IMR-90 (cell line): ENCODE data around the gene CTAG2. TPM values are rescaled to one million over a fixed set of nuclear protein-coding genes. Genes with fewer than 3 reads are reported as not detected.

ENCODE experiments used
- ATAC-seq: fragments of 200-7000 bp; cut with Tn5 transposase; 2 replicates; pipeline ENCODE4 v1.9.1; 2020; ENCODE audit warnings: low read depth, mild to moderate bottlenecking, moderate library complexity
- BruUV-seq: library from RNA; stranded (reverse); fragments of 400-500 nt; replicated peaks from 2 replicates; lab custom pipeline; 2021; lab: Mats Ljungman, UMichigan
- CTCF ChIA-PET: fragments of 300-600 bp; formaldehyde crosslinking; extraction: SDS; loops from one replicate; lab custom pipeline; 2021; ENCODE audit warnings: antibody characterized with exemption; lab: Yijun Ruan, JAX
- POLR2A ChIA-PET: fragments of 300-600 bp; sonication (Branson Sonifier 250); formaldehyde crosslinking; loops from one replicate; lab custom pipeline; 2022; ENCODE audit warnings: antibody characterized with exemption; ENCODE audit not compliant: unreplicated experiment; lab: Charles Lee
- DNase-seq: peaks from one replicate; pipeline ENCODE4 v3.0.0; 2013
- H2AFZ ChIP-seq: replicated peaks from 2 replicates; pipeline ENCODE3; 2013; ENCODE audit warnings: low read length, mild to moderate bottlenecking; ENCODE audit not compliant: poor library complexity
- H2AK5ac ChIP-seq: 2 replicates; pipeline ENCODE4 v1.6.1; 2013; ENCODE audit warnings: low read depth, low read length, inconsistent platforms
- H2AK9ac ChIP-seq: replicated peaks from 2 replicates; pipeline ENCODE3; 2013; ENCODE audit warnings: mild to moderate bottlenecking, low read depth, low read length, moderate library complexity; ENCODE audit not compliant: poor library complexity
- H2BK120ac ChIP-seq: 2 replicates; pipeline ENCODE4 v1.6.1; 2013; ENCODE audit warnings: low read depth, low read length, inconsistent platforms
- H2BK15ac ChIP-seq: 3 replicates; pipeline ENCODE4 v1.6.1; 2013; ENCODE audit warnings: low read depth, low read length, inconsistent platforms
- H2BK20ac ChIP-seq: 2 replicates; pipeline ENCODE4 v1.6.1; 2013; ENCODE audit warnings: low read depth, mild to moderate bottlenecking, inconsistent platforms, low read length, moderate library complexity
- H2BK5ac ChIP-seq: 2 replicates; pipeline ENCODE4 v1.6.1; 2013; ENCODE audit warnings: mild to moderate bottlenecking, low read depth, low read length, inconsistent platforms; ENCODE audit not compliant: poor library complexity, severe bottlenecking
- H3K14ac ChIP-seq: replicated peaks from 2 replicates; pipeline ENCODE4 v1.6.1; 2013; ENCODE audit warnings: low read depth, low read length, inconsistent platforms
- H3K18ac ChIP-seq: 2 replicates; pipeline ENCODE4 v1.6.1; 2013; ENCODE audit warnings: low read depth, low read length, control low read depth
- H3K23ac ChIP-seq: 2 replicates; pipeline ENCODE4 v1.6.1; 2013; ENCODE audit warnings: low read depth, low read length, inconsistent platforms
- H3K27ac ChIP-seq: 2 replicates; pipeline ENCODE4 v1.5.1; 2013; ENCODE audit warnings: mild to moderate bottlenecking, control low read depth, low read length; ENCODE audit not compliant: insufficient read depth
- H3K27me3 ChIP-seq: 2 replicates; pipeline ENCODE4 v1.6.1; 2013; ENCODE audit warnings: low read length; ENCODE audit not compliant: control insufficient read depth, insufficient read depth
- H3K36me3 ChIP-seq: 2 replicates; pipeline ENCODE4 v1.6.1; 2013; ENCODE audit warnings: low read length, mixed read lengths; ENCODE audit not compliant: control insufficient read depth, insufficient read depth
- H3K4ac ChIP-seq: 2 replicates; pipeline ENCODE4 v1.6.1; 2013; ENCODE audit warnings: low read depth, low read length, inconsistent platforms
- H3K4me1 ChIP-seq: 2 replicates; pipeline ENCODE4 v1.6.1; 2013; ENCODE audit warnings: low read length, mixed read lengths; ENCODE audit not compliant: control insufficient read depth, insufficient read depth
- H3K4me2 ChIP-seq: 2 replicates; pipeline ENCODE4 v1.6.1; 2013; ENCODE audit warnings: low read depth, mild to moderate bottlenecking, control low read depth, low read length, moderate library complexity
- H3K4me3 ChIP-seq: 2 replicates; pipeline ENCODE4 v1.5.1; 2013; ENCODE audit warnings: low read depth, mild to moderate bottlenecking, control low read depth, low read length, moderate library complexity; ENCODE audit not compliant: insufficient read depth
- H3K56ac ChIP-seq: 2 replicates; pipeline ENCODE4 v1.6.1; 2013; ENCODE audit warnings: low read length, inconsistent platforms; ENCODE audit not compliant: insufficient read depth; ENCODE audit errors: extremely low read depth
- H3K79me1 ChIP-seq, 2 experiments: 2 replicates each; pipeline ENCODE4 v1.6.1; 2013; ENCODE audit warnings: low read length in 2 of 2, inconsistent platforms in 1 of 2, low read depth in 1 of 2
- H3K9ac ChIP-seq: 2 replicates; pipeline ENCODE4 v1.6.1; 2013; ENCODE audit warnings: low read depth, low read length, control low read depth
- H3K9me1 ChIP-seq: 2 replicates; pipeline ENCODE4 v1.6.1; 2013; ENCODE audit warnings: low read length, inconsistent platforms; ENCODE audit not compliant: insufficient read depth
- H3K9me3 ChIP-seq: 2 replicates; pipeline ENCODE4 v1.6.1; 2013; ENCODE audit warnings: low read length; ENCODE audit not compliant: control insufficient read depth, insufficient read depth
- H4K20me1 ChIP-seq: 2 replicates; pipeline ENCODE4 v1.6.1; 2013; ENCODE audit warnings: low read length, inconsistent platforms; ENCODE audit not compliant: insufficient read depth
- H4K5ac ChIP-seq: 2 replicates; pipeline ENCODE4 v1.6.1; 2013; ENCODE audit warnings: mild to moderate bottlenecking, low read depth, low read length, control low read depth
- H4K8ac ChIP-seq, 2 experiments: 2 replicates each; pipeline ENCODE4 v1.6.1; 2013; ENCODE audit warnings: low read depth in 2 of 2, low read length in 2 of 2, control low read depth in 1 of 2, inconsistent platforms in 1 of 2
- H4K91ac ChIP-seq: 2 replicates; pipeline ENCODE4 v1.6.1; 2013; ENCODE audit warnings: low read depth, low read length, inconsistent platforms; ENCODE audit not compliant: insufficient read depth
- CEBPB ChIP-seq: IDR thresholded peaks from 2 replicates; pipeline ENCODE4 v1.6.1; 2012; ENCODE audit warnings: low read depth, low read length, improper control_type of control experiment
- CHD1 ChIP-seq: IDR thresholded peaks from 2 replicates; pipeline ENCODE4 v1.6.1; 2012; ENCODE audit warnings: low read depth, low read length, improper control_type of control experiment
- CTCF ChIP-seq: conservative IDR thresholded peaks from 2 replicates; pipeline ENCODE4 v1.5.1; 2012; ENCODE audit warnings: mild to moderate bottlenecking, low read depth, low read length, improper control_type of control experiment
- ELK1 ChIP-seq: fragments of 150-350 bp; IDR thresholded peaks from 2 replicates; pipeline ENCODE4 v1.6.1; 2016; ENCODE audit warnings: low read depth, mild to moderate bottlenecking, low read length, moderate library complexity, borderline replicate concordance
- FOS ChIP-seq: fragments of 150-350 bp; IDR thresholded peaks from 2 replicates; pipeline ENCODE4 v1.6.1; 2016; ENCODE audit warnings: low read depth, low read length
- MAFK ChIP-seq: IDR thresholded peaks from 2 replicates; pipeline ENCODE4 v1.6.1; 2012; ENCODE audit warnings: low read depth, low read length, improper control_type of control experiment
- MXI1 ChIP-seq: IDR thresholded peaks from 2 replicates; pipeline ENCODE4 v1.6.1; 2012; ENCODE audit warnings: low read depth, mild to moderate bottlenecking, low read length, moderate library complexity, borderline replicate concordance
- NFE2L2 ChIP-seq: fragments of 150-350 bp; IDR thresholded peaks from 2 replicates; pipeline ENCODE4 v1.6.1; 2016; ENCODE audit warnings: low read depth, mild to moderate bottlenecking, low read length
- POLR2A ChIP-seq: IDR thresholded peaks from 2 replicates; pipeline ENCODE4 v1.6.1; 2012; ENCODE audit warnings: mild to moderate bottlenecking, low read depth, low read length
- RCOR1 ChIP-seq: IDR thresholded peaks from 2 replicates; pipeline ENCODE4 v1.6.1; 2012; ENCODE audit warnings: mild to moderate bottlenecking, low read length, improper control_type of control experiment; ENCODE audit not compliant: insufficient replicate concordance
- SMC3 ChIP-seq: fragments of 150-350 bp; IDR thresholded peaks from 2 replicates; pipeline ENCODE4 v1.6.1; 2016; ENCODE audit warnings: low read depth, mild to moderate bottlenecking, antibody characterized with exemption, low read length, moderate library complexity
- WGBS, 2 experiments: methylation state at CpG; one replicate each; pipeline versions ENCODE4 v1.1.5 to v1.1.7; 2013; ENCODE audit warnings: missing lambda C conversion rate in 2 of 2; ENCODE audit not compliant: insufficient read length in 1 of 2; ENCODE audit errors: extremely low coverage in 2 of 2; 5-methylcytosine and 5-hydroxymethylcytosine counted together
- dilution Hi-C: fragments of 300-500 bp; cut with HindIII; formaldehyde crosslinking; loops from one replicate; pipeline ENCODE4 v1.14.3; 2018; ENCODE audit warnings: low sequenced_read_pairs; ENCODE audit not compliant: unreplicated experiment
- in situ Hi-C: fragments of 300-500 bp; cut with MboI; formaldehyde crosslinking; loops from 3 replicates; pipeline ENCODE4 v1.14.3; 2019; ENCODE audit warnings: low sequenced_read_pairs, inconsistent platforms, mixed read lengths
- intact Hi-C: fragments of 100-400 bp; cut with micrococcal nuclease; formaldehyde crosslinking; loops from 2 replicates; pipeline ENCODE4 v1.10.0; 2022
- polyA plus RNA-seq, 3 experiments: library from polyadenylated mRNA; depleted of rRNA; stranded (reverse); fragments of >200 nt; gene quantifications; 2 replicates each; pipeline ENCODE4 v1.2.3, GENCODE V29; 2012; ENCODE audit warnings: low replicate concordance in 1 of 3
- total RNA-seq: library from RNA; depleted of rRNA; stranded (reverse); fragments of >200 nt; gene quantifications from 2 replicates; pipeline ENCODE4 v1.2.3, GENCODE V29; 2012
- TF ChIP-seq, protein P1 (sequence below): fragments of 150-350 bp; IDR thresholded peaks from 2 replicates; pipeline ENCODE4 v1.6.1; 2017; ENCODE audit warnings: mild to moderate bottlenecking, antibody characterized with exemption, low read length, low read depth

Gene CTAG2
- total and polyA plus RNA-seq, 2 of the 4 experiments (the other 2 are of a cell fraction), result 27.1 to 42.5 TPM

- no TSS peak for BruUV-seq
- Histone ChIP-seq H3K18ac (no peak overlapping the region), H3K4me1 (peaks cover 8% of the 10 kb centered on the region), H2BK20ac (no peak overlapping the region), H4K5ac (no peak overlapping the region), H2AFZ (no peak overlapping the region), H2BK120ac (no peak overlapping the region), H3K56ac (no peak overlapping the region), H3K36me3 (no peaks in the 10 kb centered on the region), H3K27me3 (no peaks in the 10 kb centered on the region), H4K8ac (no peak overlapping the region), H2AK5ac (no peak overlapping the region), H3K4me2 (no peak overlapping the region), H2BK5ac (no peak overlapping the region), H3K79me1 (no peaks in the 10 kb centered on the region), H2AK9ac (no peak overlapping the region), H2BK15ac (no peak overlapping the region), H3K14ac (no peak overlapping the region), H4K91ac (no peak overlapping the region), H3K9me3 (no peaks in the 10 kb centered on the region), H3K4me3 (no peak overlapping the region), H4K20me1 (no peaks in the 10 kb centered on the region), H3K9me1 (no peaks in the 10 kb centered on the region), H3K9ac (no peak overlapping the region), H3K23ac (no peak overlapping the region), H3K4ac (no peak overlapping the region), H3K27ac (no peak overlapping the region)
- dilution Hi-C loops, result no loop called here
- no peak for DNase-seq
- CTCF ChIA-PET, result no interaction called here
- POLR2A ChIA-PET, result no interaction called here
- WGBS, 2 experiments, result no CpG with 5 or more reads among the region's 3 CpGs
- TF ChIP-seq NFE2L2 (no peak), SMC3 (no peak), FOS (no peak), ELK1 (no peak), MAFK (no peak), CHD1 (no peak), CEBPB (no peak), RCOR1 (no peak), MXI1 (no peak), POLR2A (no peak), CTCF (no peak)
- TF ChIP-seq, protein P1, sequence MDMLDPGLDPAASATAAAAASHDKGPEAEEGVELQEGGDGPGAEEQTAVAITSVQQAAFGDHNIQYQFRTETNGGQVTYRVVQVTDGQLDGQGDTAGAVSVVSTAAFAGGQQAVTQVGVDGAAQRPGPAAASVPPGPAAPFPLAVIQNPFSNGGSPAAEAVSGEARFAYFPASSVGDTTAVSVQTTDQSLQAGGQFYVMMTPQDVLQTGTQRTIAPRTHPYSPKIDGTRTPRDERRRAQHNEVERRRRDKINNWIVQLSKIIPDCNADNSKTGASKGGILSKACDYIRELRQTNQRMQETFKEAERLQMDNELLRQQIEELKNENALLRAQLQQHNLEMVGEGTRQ, result no peak
- intact Hi-C loops, result no loop called here
- in situ Hi-C loops, result no loop called here
- no peak for ATAC-seq
Measured at GRCh38 chrX:154693394-154693793, 40.0 kb upstream of the CTAG2 start.
